ENCODE measurements around the gene RFX4. TPM values are rescaled to one million over a fixed set of nuclear protein-coding genes. Genes with fewer than 3 reads are reported as not detected.

The RFX4 gene
- total RNA-seq, 1 donor from 2014 or later, result not detected

- no peak for TF ChIP-seq CTCF (IDR thresholded peaks at IDR 0.05; ENCODE audit: partially characterized antibody, unreplicated experiment)
- no peaks in the 10 kb centered on the region for H3K9me3 Mint-ChIP-seq (ENCODE audit: unreplicated experiment)
- no peak overlapping the region for H3K27ac Mint-ChIP-seq (ENCODE audit: unreplicated experiment)
- no peaks in the 10 kb centered on the region for H3K4me1 Mint-ChIP-seq (ENCODE audit: low read depth, unreplicated experiment)
- no peak for DNase-seq
- no peak overlapping the region for H3K4me3 Mint-ChIP-seq (ENCODE audit: unreplicated experiment)
- H3K27me3 Mint-ChIP-seq (ENCODE audit: unreplicated experiment), result peaks cover 2% of the 10 kb centered on the region
- H3K36me3 Mint-ChIP-seq (ENCODE audit: unreplicated experiment), result peaks cover 8% of the 10 kb centered on the region
These were observed 43.2 kb downstream of the RFX4 start for GRCh38 chr12:106625976-106626375.

GRCh38 chr12:106629797-106630659 lies 47.2 kb downstream of the RFX4 start:
- Mint-ChIP-seq H3K4me1 (ENCODE audit: low read depth, unreplicated experiment) (no peaks in the 10 kb centered on the region), H3K4me3 (ENCODE audit: unreplicated experiment) (no peak overlapping the region), H3K27ac (ENCODE audit: unreplicated experiment) (no peak overlapping the region), H3K9me3 (ENCODE audit: unreplicated experiment) (no peaks in the 10 kb centered on the region), H3K27me3 (ENCODE audit: unreplicated experiment) (peaks cover 2% of the 10 kb centered on the region), H3K36me3 (ENCODE audit: unreplicated experiment) (no peaks in the 10 kb centered on the region)
- DNase-seq, result no peak
- TF ChIP-seq CTCF (IDR thresholded peaks at IDR 0.05; ENCODE audit: partially characterized antibody, unreplicated experiment), result no peak

GRCh38 chr12:106631150-106631549 lies 48.3 kb downstream of the RFX4 start:
- Mint-ChIP-seq H3K36me3 (ENCODE audit: unreplicated experiment) (no peaks in the 10 kb centered on the region), H3K27me3 (ENCODE audit: unreplicated experiment) (peaks cover under 1% of the 10 kb centered on the region), H3K9me3 (ENCODE audit: unreplicated experiment) (no peaks in the 10 kb centered on the region), H3K4me1 (ENCODE audit: low read depth, unreplicated experiment) (no peaks in the 10 kb centered on the region), H3K4me3 (ENCODE audit: unreplicated experiment) (no peak overlapping the region), H3K27ac (ENCODE audit: unreplicated experiment) (no peak overlapping the region)
- DNase-seq, result no peak
- TF ChIP-seq CTCF (IDR thresholded peaks at IDR 0.05; ENCODE audit: partially characterized antibody, unreplicated experiment), result no peak

- Mint-ChIP-seq H3K27me3 (ENCODE audit: unreplicated experiment) (no peaks in the 10 kb centered on the region), H3K4me3 (ENCODE audit: unreplicated experiment) (no peak overlapping the region), H3K4me1 (ENCODE audit: low read depth, unreplicated experiment) (peaks cover 1% of the 10 kb centered on the region), H3K36me3 (ENCODE audit: unreplicated experiment) (no peaks in the 10 kb centered on the region), H3K27ac (ENCODE audit: unreplicated experiment) (no peak overlapping the region), H3K9me3 (ENCODE audit: unreplicated experiment) (no peaks in the 10 kb centered on the region)
- no peak for DNase-seq
- TF ChIP-seq CTCF (IDR thresholded peaks at IDR 0.05; ENCODE audit: partially characterized antibody, unreplicated experiment), result no peak
These were observed 49.0 kb downstream of the RFX4 start for GRCh38 chr12:106631797-106632196.

- no peak for DNase-seq
- Mint-ChIP-seq H3K27me3 (ENCODE audit: unreplicated experiment) (no peaks in the 10 kb centered on the region), H3K36me3 (ENCODE audit: unreplicated experiment) (no peaks in the 10 kb centered on the region), H3K4me1 (ENCODE audit: low read depth, unreplicated experiment) (peaks cover 1% of the 10 kb centered on the region), H3K4me3 (ENCODE audit: unreplicated experiment) (no peak overlapping the region), H3K27ac (ENCODE audit: unreplicated experiment) (no peak overlapping the region), H3K9me3 (ENCODE audit: unreplicated experiment) (no peaks in the 10 kb centered on the region)
- TF ChIP-seq CTCF (IDR thresholded peaks at IDR 0.05; ENCODE audit: partially characterized antibody, unreplicated experiment), result no peak
These were observed 50.1 kb downstream of the RFX4 start for GRCh38 chr12:106632797-106633450.
